Activated effector memory CD4-positive, alpha-beta T cell treated with Interleukin-2 at 50 U/mL for 16 hours (primary cell): Measurements from ENCODE around the gene USP28.
A peak's percentile ranks its signal among the peaks of the same experiment; 100 is the strongest.
"Not testable (repeated sequence)": the region's sequence is repeated elsewhere in the genome, so short reads cannot be mapped to it uniquely, and the experiment has no call there.

Experiments used
- DNase-seq: peaks from one replicate; pipeline ENCODE4 v3.0.0-alpha.2; 2020

Gene USP28

GRCh38 chr11:113875234-113876073, at the start of gene USP28:
USP28 (minus strand) TSS chr11:113875572; CDS start chr11:113875501, 71 bp downstream.
- peak; percentile 70 for DNase-seq

GRCh38 chr11:113923572-113923971, 48.2 kb upstream of the USP28 start:
- no peak for DNase-seq

- not testable (repeated sequence) for DNase-seq
Observed at GRCh38 chr11:113911491-113911890, 36.1 kb upstream of the USP28 start.

GRCh38 chr11:113908098-113908497, 32.7 kb upstream of the USP28 start:
- no peak for DNase-seq

- no peak for DNase-seq
Observed at GRCh38 chr11:113907681-113908080, 32.3 kb upstream of the USP28 start.

- DNase-seq: no peak
Observed at GRCh38 chr11:113907152-113907551, 31.8 kb upstream of the USP28 start.

GRCh38 chr11:113906516-113906915, 31.1 kb upstream of the USP28 start:
- no peak for DNase-seq

GRCh38 chr11:113906038-113906437, 30.7 kb upstream of the USP28 start:
- no peak for DNase-seq

- no peak for DNase-seq
Observed at GRCh38 chr11:113904379-113905101, 29.2 kb upstream of the USP28 start, which contains the start of gene HTR3B. HTR3B (plus strand) TSS chr11:113904796; CDS start chr11:113904934, 138 bp downstream.

- no peak for DNase-seq
Observed at GRCh38 chr11:113901141-113901540, 25.8 kb upstream of the USP28 start.

- DNase-seq: no peak
Observed at GRCh38 chr11:113896156-113896879, 20.9 kb upstream of the USP28 start.

GRCh38 chr11:113895367-113896155, 20.2 kb upstream of the USP28 start:
- no peak for DNase-seq

GRCh38 chr11:113894421-113894996, 19.1 kb upstream of the USP28 start:
- no peak for DNase-seq

- DNase-seq: no peak
Observed at GRCh38 chr11:113888848-113889247, 13.5 kb upstream of the USP28 start.

- no peak for DNase-seq
Observed at GRCh38 chr11:113885897-113886296, 10.5 kb upstream of the USP28 start.

GRCh38 chr11:113884361-113884836, 9.0 kb upstream of the USP28 start:
- DNase-seq: no peak

GRCh38 chr11:113881856-113882255, 6.5 kb upstream of the USP28 start:
- no peak for DNase-seq

GRCh38 chr11:113880971-113881370, 5.6 kb upstream of the USP28 start:
- no peak for DNase-seq

GRCh38 chr11:113879446-113879845, 4.1 kb upstream of the USP28 start:
- not testable (repeated sequence) for DNase-seq

- no peak for DNase-seq
Observed at GRCh38 chr11:113877670-113878055, 2.3 kb upstream of the USP28 start.

GRCh38 chr11:113876798-113877669, 1.7 kb upstream of the USP28 start:
- DNase-seq: no peak
